Cardiac muscle cell (in vitro differentiated cells and primary cell): ENCODE data around the gene MAJIN. TPM values are rescaled to one million over a fixed set of nuclear protein-coding genes. Genes with fewer than 3 reads are reported as not detected.
"Not testable (repeated sequence)": the region's sequence is repeated elsewhere in the genome, so short reads cannot be mapped to it uniquely, and the experiment has no call there.

Source experiments
- DNase-seq, 2 donors: peaks; one replicate each; pipeline versions ENCODE4 v3.0.0 to v3.0.0-alpha.2; 2010 to 2017; ENCODE audit warnings: low read depth in 1 of 2, low spot score in 1 of 2
- H3K27ac ChIP-seq: fragments of 200-600 bp; sonication (generic); 2 replicates; pipeline ENCODE4 v1.5.1; 2016
- H3K27me3 ChIP-seq: fragments of 200-600 bp; sonication (generic); 2 replicates; pipeline ENCODE4 v1.6.0; 2016; ENCODE audit warnings: control low read depth
- H3K36me3 ChIP-seq: fragments of 200-600 bp; sonication (generic); 2 replicates; pipeline ENCODE4 v1.5.1; 2016; ENCODE audit warnings: control low read depth
- H3K4me1 ChIP-seq: fragments of 200-600 bp; sonication (generic); 2 replicates; pipeline ENCODE4 v1.8.1; 2017; ENCODE audit warnings: low read depth, mild to moderate bottlenecking, mixed run types
- H3K4me3 ChIP-seq: fragments of 200-600 bp; sonication (generic); 2 replicates; pipeline ENCODE4 v1.5.1; 2016; ENCODE audit warnings: mild to moderate bottlenecking
- H3K9me3 ChIP-seq: fragments of 200-600 bp; sonication (generic); 2 replicates; pipeline ENCODE4 v1.5.1; 2017; ENCODE audit warnings: low read depth, mild to moderate bottlenecking, control low read depth
- polyA plus RNA-seq: library from polyadenylated mRNA; unstranded; fragments of >200 nt; fragmentation: Nextera tagmentation; extraction: Ambion mirVana; gene quantifications from 2 replicates; pipeline ENCODE4 v1.2.1, GENCODE V29; 2016
- total RNA-seq: library from RNA; depleted of rRNA; stranded (reverse); fragments of >200 nt; gene quantifications from 2 replicates; pipeline ENCODE4 v1.2.3, GENCODE V29; 2016
- TF ChIP-seq, protein P1 (sequence below): IDR thresholded peaks from 2 replicates; pipeline ENCODE4 v1.5.1; 2012; ENCODE audit warnings: low read depth, mild to moderate bottlenecking, low read length

MAJIN gene
- total and polyA plus RNA-seq, 2 experiments from 2014 or later: 0.06 TPM; not detected in 1

DNA sequence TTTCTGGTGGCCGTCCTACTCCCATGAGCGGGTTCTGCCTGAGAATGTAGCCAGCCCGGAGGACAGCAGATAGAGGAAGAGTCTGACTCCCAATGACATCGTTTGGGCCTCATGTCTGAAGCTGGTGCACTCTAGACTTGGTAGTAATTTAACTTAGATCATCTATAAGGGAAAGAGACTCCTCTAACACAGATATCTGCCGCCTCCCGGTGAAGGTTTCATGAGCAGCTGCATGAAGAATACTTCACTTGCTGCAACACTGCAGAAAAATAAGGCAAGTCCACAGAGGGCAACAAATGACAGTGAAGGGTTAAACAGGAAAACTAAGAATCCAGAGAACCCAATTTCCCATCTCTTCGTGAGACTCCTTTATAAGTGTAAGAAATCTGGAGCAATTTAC is 36.1 kb upstream of the MAJIN start:
- no peak overlapping the region for H3K4me3 ChIP-seq
- no peak overlapping the region for H3K27ac ChIP-seq
- no peak for DNase-seq
- no peaks in the 10 kb centered on the region for H3K27me3 ChIP-seq
- TF ChIP-seq, protein P1, sequence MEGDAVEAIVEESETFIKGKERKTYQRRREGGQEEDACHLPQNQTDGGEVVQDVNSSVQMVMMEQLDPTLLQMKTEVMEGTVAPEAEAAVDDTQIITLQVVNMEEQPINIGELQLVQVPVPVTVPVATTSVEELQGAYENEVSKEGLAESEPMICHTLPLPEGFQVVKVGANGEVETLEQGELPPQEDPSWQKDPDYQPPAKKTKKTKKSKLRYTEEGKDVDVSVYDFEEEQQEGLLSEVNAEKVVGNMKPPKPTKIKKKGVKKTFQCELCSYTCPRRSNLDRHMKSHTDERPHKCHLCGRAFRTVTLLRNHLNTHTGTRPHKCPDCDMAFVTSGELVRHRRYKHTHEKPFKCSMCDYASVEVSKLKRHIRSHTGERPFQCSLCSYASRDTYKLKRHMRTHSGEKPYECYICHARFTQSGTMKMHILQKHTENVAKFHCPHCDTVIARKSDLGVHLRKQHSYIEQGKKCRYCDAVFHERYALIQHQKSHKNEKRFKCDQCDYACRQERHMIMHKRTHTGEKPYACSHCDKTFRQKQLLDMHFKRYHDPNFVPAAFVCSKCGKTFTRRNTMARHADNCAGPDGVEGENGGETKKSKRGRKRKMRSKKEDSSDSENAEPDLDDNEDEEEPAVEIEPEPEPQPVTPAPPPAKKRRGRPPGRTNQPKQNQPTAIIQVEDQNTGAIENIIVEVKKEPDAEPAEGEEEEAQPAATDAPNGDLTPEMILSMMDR: no peak
- H3K36me3 ChIP-seq: no peaks in the 10 kb centered on the region
- H3K4me1 ChIP-seq: no peaks in the 10 kb centered on the region
- H3K9me3 ChIP-seq: no peaks in the 10 kb centered on the region

GRCh38 chr11:65003968-65004367 is 32.1 kb upstream of the MAJIN start:
- DNase-seq, H3K9me3 ChIP-seq, H3K4me1 ChIP-seq, H3K27ac ChIP-seq, H3K36me3 ChIP-seq, H3K4me3 ChIP-seq, H3K27me3 ChIP-seq: not testable (repeated sequence)

GRCh38 chr11:65003282-65003681 is 31.4 kb upstream of the MAJIN start:
- Histone ChIP-seq H3K4me1 (no peaks in the 10 kb centered on the region), H3K27ac (no peak overlapping the region), H3K4me3 (no peak overlapping the region), H3K9me3 (no peaks in the 10 kb centered on the region), H3K27me3 (no peaks in the 10 kb centered on the region), H3K36me3 (no peaks in the 10 kb centered on the region)
- peak; percentile 51 to 60 for DNase-seq
- TF ChIP-seq, protein P1: no peak

DNA sequence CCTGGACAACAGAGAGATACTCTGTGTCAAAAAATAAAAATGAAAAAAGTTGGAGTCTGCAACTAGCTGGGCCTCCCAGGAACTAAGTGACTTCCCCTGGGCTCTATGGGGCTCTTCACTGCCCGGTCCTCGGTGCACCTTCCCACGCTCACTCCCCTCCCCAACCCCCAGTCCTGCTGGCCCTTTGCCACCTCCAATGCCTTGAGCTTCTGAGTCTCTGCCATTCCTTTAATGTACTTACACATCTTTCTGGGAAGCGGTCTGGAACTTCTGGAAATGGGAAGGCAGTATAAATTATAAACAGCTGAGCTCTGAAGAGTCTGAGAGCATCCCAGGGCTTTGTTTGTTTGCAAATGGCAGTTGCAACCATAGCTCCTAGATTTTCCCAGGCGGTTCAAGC is 30.8 kb upstream of the MAJIN start:
- no peaks in the 10 kb centered on the region for H3K27me3 ChIP-seq
- DNase-seq: no peak
- H3K4me1 ChIP-seq: no peaks in the 10 kb centered on the region
- no peaks in the 10 kb centered on the region for H3K9me3 ChIP-seq
- no peaks in the 10 kb centered on the region for H3K36me3 ChIP-seq
- TF ChIP-seq, protein P1: no peak
- H3K4me3 ChIP-seq: no peak overlapping the region
- no peak overlapping the region for H3K27ac ChIP-seq

GRCh38 chr11:64999478-64999877 is 27.6 kb upstream of the MAJIN start:
- TF ChIP-seq, protein P1: no peak

GRCh38 chr11:64998690-64999431 is 27.0 kb upstream of the MAJIN start:
- H3K9me3 ChIP-seq: no peaks in the 10 kb centered on the region
- H3K27ac ChIP-seq: no peak overlapping the region
- H3K4me1 ChIP-seq: no peaks in the 10 kb centered on the region
- no peaks in the 10 kb centered on the region for H3K27me3 ChIP-seq
- H3K4me3 ChIP-seq: no peak overlapping the region
- no peak for DNase-seq
- no peaks in the 10 kb centered on the region for H3K36me3 ChIP-seq
- TF ChIP-seq, protein P1: no peak

More at GRCh38 chr11:64999478-64999877, 27.6 kb upstream of the MAJIN start:
- H3K4me1 ChIP-seq: no peaks in the 10 kb centered on the region
- no peaks in the 10 kb centered on the region for H3K9me3 ChIP-seq
- no peak overlapping the region for H3K27ac ChIP-seq
- DNase-seq: no peak
- H3K36me3 ChIP-seq: no peaks in the 10 kb centered on the region
- H3K27me3 ChIP-seq: no peaks in the 10 kb centered on the region
- H3K4me3 ChIP-seq: no peak overlapping the region
